Left lung (tissue), 10 donors: ENCODE results near the gene SRCAP. TPM values are rescaled to one million over a fixed set of nuclear protein-coding genes. Genes with fewer than 3 reads are reported as not detected.

Experiments used
- ATAC-seq: fragments of 200-7000 bp; cut with Tn5 transposase; one replicate; pipeline ENCODE4 v1.9.1; 2020; ENCODE audit warnings: moderate library complexity
- DNase-seq, 4 donors: peaks; one replicate each; pipeline ENCODE4 v3.0.0-alpha.2; 2013 to 2020
- H3K27ac ChIP-seq, 2 donors: fragments of 200-600 bp; sonication (generic) in 1 of 2; one replicate each; pipeline versions ENCODE4 v1.5.0 to v1.8.0; 2020 to 2021
- H3K27me3 ChIP-seq, 2 donors: fragments of 200-600 bp; sonication (generic) in 1 of 2; one replicate each; pipeline versions ENCODE4 v1.5.0 to v1.8.0; 2020 to 2021
- H3K36me3 ChIP-seq, 2 donors: fragments of 200-600 bp; sonication (generic) in 1 of 2; one replicate each; pipeline versions ENCODE4 v1.5.0 to v1.8.0; 2020 to 2021
- H3K4me1 ChIP-seq, 2 donors: fragments of 200-600 bp; one replicate each; pipeline ENCODE4 v1.8.0; 2021
- H3K4me3 ChIP-seq, 2 donors: fragments of 200-600 bp; sonication (generic) in 1 of 2; one replicate each; pipeline versions ENCODE4 v1.5.0 to v1.8.0; 2020 to 2021; ENCODE audit warnings: mild to moderate bottlenecking in 1 of 2
- H3K9me3 ChIP-seq, 2 donors: fragments of 200-600 bp; sonication (generic) in 1 of 2; one replicate each; pipeline versions ENCODE4 v1.5.0 to v1.8.0; 2020 to 2021
- intact Hi-C, 2 donors: fragments of 100-400 bp; cut with DNase I; formaldehyde crosslinking; loops; one replicate each; pipeline versions ENCODE4 v1.11.2 to v1.14.2; 2022
- polyA plus RNA-seq, 6 donors: library from polyadenylated mRNA; unstranded; fragments of 120-200 nt; gene quantifications; one replicate each; pipeline ENCODE4 v1.2.1, GENCODE V29; 2013; ENCODE audit not compliant: insufficient read length in 6 of 6
- total RNA-seq, 2 donors: library from RNA; stranded (reverse); fragmentation: NEBNext Ultra II Directional; extraction: Animal tissue kit (Norgen Biotek cat#: 25700); gene quantifications; one replicate each; pipeline ENCODE4 v1.2.1, GENCODE V29; 2021
- TF ChIP-seq, protein P1 (sequence below), 2 donors: fragments of 200-600 bp; sonication (generic) in 1 of 2; IDR thresholded peaks; one replicate each; pipeline versions ENCODE4 v1.5.0 to v1.8.0; 2021; ENCODE audit warnings: antibody characterized with exemption in 2 of 2
- donor health status: DM: no; HTN: yes; CAD: no.
- donor health status: DM: no; HTN: no; CAD: no.

SRCAP gene
- total and polyA plus RNA-seq, 8 donors, result 30.7 to 67.4 (median 40.6) TPM

DNA sequence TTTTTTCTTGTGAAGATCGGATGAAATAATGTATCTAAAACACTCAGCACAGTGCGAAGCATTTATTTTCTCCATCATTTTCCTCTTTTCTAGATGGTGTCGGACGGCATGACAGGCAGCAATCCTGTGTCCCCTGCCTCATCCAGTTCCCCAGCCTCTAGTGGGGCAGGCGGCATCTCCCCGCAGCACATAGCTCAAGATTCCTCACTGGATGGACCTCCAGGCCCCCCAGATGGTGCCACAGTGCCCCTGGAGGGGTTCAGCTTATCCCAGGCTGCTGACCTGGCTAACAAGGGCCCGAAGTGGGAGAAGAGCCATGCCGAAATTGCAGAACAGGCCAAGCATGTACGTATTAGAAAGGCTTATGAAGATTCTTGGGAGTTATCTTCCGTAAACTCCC, 5.0 kb downstream of the SRCAP start:
- intact Hi-C loops, result no loop called here
- TF ChIP-seq, protein P1, sequence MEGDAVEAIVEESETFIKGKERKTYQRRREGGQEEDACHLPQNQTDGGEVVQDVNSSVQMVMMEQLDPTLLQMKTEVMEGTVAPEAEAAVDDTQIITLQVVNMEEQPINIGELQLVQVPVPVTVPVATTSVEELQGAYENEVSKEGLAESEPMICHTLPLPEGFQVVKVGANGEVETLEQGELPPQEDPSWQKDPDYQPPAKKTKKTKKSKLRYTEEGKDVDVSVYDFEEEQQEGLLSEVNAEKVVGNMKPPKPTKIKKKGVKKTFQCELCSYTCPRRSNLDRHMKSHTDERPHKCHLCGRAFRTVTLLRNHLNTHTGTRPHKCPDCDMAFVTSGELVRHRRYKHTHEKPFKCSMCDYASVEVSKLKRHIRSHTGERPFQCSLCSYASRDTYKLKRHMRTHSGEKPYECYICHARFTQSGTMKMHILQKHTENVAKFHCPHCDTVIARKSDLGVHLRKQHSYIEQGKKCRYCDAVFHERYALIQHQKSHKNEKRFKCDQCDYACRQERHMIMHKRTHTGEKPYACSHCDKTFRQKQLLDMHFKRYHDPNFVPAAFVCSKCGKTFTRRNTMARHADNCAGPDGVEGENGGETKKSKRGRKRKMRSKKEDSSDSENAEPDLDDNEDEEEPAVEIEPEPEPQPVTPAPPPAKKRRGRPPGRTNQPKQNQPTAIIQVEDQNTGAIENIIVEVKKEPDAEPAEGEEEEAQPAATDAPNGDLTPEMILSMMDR (IDR thresholded peaks at IDR 0.05), result no peak
- peaks cover 18 to 90% of the 10 kb centered on the region in 2 donors for H3K36me3 ChIP-seq

DNA sequence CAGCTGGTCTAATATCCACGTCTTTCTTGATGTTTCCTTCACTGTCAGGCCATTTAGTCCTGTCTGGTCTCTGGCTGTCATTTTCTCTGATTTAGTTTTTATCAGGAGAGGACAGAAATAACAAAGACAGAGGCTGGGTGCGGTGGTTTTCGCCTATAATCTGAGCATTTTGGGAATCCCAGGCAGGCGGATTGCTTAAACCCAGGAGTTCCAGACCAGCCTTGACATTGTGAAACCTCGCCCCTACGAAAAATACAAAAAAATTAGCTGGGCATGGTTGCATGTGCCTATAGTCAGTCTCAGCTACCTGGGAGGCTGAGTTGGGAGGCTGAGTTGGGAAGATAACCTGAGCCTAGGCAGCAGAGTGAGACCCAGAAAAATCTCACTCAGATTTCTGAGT, 7.1 kb downstream of the SRCAP start:
- intact Hi-C loops, result no loop called here
- Histone ChIP-seq H3K27ac (no peak overlapping the region), H3K36me3 (peaks cover 14 to 98% of the 10 kb centered on the region in 2 donors), H3K9me3 (no peaks in the 10 kb centered on the region), H3K27me3 (no peaks in the 10 kb centered on the region), H3K4me3 (no peak overlapping the region), H3K4me1 (peaks cover 0 to 7% of the 10 kb centered on the region in 2 donors)
- DNase-seq (no peak), ATAC-seq (no peak)
- TF ChIP-seq, protein P1 (IDR thresholded peaks at IDR 0.05), result no peak

More for the DNA sequence above, 5.0 kb downstream of the SRCAP start:
- Histone ChIP-seq H3K9me3 (no peaks in the 10 kb centered on the region), H3K4me3 (no peak overlapping the region), H3K27me3 (no peaks in the 10 kb centered on the region), H3K27ac (no peak overlapping the region), H3K4me1 (peaks cover 9 to 18% of the 10 kb centered on the region in 2 donors)
- ATAC-seq (no peak), DNase-seq (no peak)

DNA sequence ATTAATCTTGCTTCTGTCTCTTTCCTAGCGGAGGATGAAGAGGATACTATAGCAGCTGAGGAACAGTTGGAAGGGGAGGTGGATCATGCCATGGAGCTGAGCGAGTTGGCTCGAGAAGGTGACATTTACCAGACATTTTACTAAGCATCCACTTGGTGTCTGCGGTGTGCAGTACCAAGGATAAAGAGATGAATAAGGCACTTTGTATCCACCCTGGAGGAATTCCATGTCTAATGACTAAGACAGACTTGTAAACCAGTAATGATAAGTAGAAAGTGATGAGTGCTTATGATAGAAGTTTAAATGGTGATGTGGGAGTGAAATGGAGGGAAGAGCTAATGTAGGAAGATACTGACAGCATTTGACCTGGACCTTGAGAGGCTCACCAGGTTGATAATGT, 12.0 kb downstream of the SRCAP start:
- peaks cover 0 to 100% of the 10 kb centered on the region in 2 donors for H3K36me3 ChIP-seq
- H3K27me3 ChIP-seq, result no peaks in the 10 kb centered on the region
- H3K4me1 ChIP-seq, result peaks cover 0 to 41% of the 10 kb centered on the region in 2 donors
- H3K9me3 ChIP-seq, result no peaks in the 10 kb centered on the region
- ATAC-seq (no peak), DNase-seq (no peak)
- TF ChIP-seq, protein P1 (IDR thresholded peaks at IDR 0.05), result no peak
- H3K27ac ChIP-seq, result peak overlapping the region in 1 of 2 donors; percentile 61
- intact Hi-C loops, result no loop called here
- H3K4me3 ChIP-seq, result no peak overlapping the region

DNA sequence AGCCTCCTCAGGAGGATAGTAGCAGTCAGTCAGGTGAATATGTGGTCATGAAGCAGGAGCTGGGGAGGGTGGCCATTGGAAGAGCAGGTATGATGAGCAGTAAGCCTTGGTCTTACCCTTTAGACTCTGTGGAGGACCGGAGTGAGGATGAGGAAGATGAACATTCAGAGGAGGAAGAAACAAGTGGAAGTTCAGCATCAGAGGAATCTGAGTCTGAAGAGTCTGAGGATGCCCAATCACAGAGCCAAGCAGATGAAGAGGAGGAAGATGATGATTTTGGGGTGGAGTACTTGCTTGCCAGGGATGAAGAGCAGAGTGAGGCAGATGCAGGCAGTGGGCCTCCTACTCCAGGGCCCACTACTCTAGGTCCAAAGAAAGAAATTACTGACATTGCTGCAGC, 12.7 kb downstream of the SRCAP start:
- peaks cover 3 to 100% of the 10 kb centered on the region in 2 donors for H3K36me3 ChIP-seq

DNA sequence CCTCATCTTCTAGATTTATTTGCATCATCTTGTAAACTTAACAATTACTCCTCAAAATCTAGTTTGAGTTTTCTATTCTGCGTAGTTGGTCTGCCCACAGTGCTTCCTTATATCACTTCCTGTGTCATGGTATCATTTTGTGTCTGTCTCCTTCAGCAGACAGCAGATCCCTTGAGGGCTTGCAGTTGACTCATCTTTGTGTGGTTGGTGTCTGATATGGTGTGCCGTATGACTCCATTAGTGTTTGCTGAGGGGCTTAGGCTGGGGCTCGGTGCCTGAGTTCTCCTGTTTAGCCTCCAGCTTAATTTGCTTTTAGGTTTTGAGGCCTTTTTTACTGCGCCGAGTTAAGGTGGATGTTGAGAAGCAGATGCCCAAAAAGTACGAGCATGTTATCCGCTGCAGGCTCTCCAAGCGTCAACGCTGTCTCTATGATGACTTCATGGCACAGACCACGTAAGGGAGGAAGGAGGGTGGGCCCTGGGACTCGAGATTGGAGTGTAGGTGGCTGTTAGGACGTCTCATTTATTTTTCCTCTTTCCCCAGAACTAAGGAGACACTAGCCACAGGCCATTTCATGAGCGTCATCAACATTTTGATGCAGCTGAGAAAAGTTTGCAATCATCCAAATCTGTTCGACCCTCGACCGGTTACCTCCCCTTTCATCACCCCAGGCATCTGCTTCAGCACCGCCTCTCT, 16.9 kb downstream of the SRCAP start:
- TF ChIP-seq, protein P1 (IDR thresholded peaks at IDR 0.05), result no peak
- Histone ChIP-seq H3K27me3 (no peaks in the 10 kb centered on the region), H3K4me3 (no peak overlapping the region), H3K36me3 (peaks cover 3 to 100% of the 10 kb centered on the region in 2 donors), H3K27ac (peak overlapping the region; percentile 0 to 86), H3K4me1 (peaks cover 0 to 44% of the 10 kb centered on the region in 2 donors), H3K9me3 (no peaks in the 10 kb centered on the region)
- DNase-seq (no peak), ATAC-seq (peak; percentile 43)
- intact Hi-C loops, result no loop called here

More for the DNA sequence above, 12.7 kb downstream of the SRCAP start:
- TF ChIP-seq, protein P1 (IDR thresholded peaks at IDR 0.05), result no peak
- Histone ChIP-seq H3K4me3 (no peak overlapping the region), H3K27ac (no peak overlapping the region), H3K27me3 (no peaks in the 10 kb centered on the region), H3K4me1 (peaks cover 0 to 48% of the 10 kb centered on the region in 2 donors), H3K9me3 (no peaks in the 10 kb centered on the region)
- ATAC-seq, result no peak
- intact Hi-C loops, result no loop called here
- no peak for DNase-seq
